NCI-H128 (cell line): Measurements from ENCODE around the gene ZNF778.

Experiments
- DNase-seq: peaks from one replicate; lab custom pipeline; 2025; ENCODE audit not compliant: unreplicated experiment; lab: John Stamatoyannopoulos, UW

ZNF778 gene

GRCh38 chr16:89217388-89218191, at the start of gene ZNF778:
TSS of gene ZNF778 (plus strand) at chr16:89217703. CDS start at chr16:89221128, 3,425 bp downstream.
- peak; percentile 15 for DNase-seq

GRCh38 chr16:89168381-89169189, 48.9 kb upstream of the ZNF778 start:
- DNase-seq, result no peak

- no peak for DNase-seq
Measured at GRCh38 chr16:89169778-89170177, 47.7 kb upstream of the ZNF778 start.

GRCh38 chr16:89170346-89171215, 46.9 kb upstream of the ZNF778 start:
- DNase-seq, result peak; percentile 30

GRCh38 chr16:89171216-89172170, 46.0 kb upstream of the ZNF778 start, which contains the start of gene CDH15:
TSS of gene CDH15 (plus strand) at chr16:89171748. CDS start at chr16:89171832, 84 bp downstream.
- DNase-seq, result peak; percentile 76

- DNase-seq, result no peak
Measured at GRCh38 chr16:89172171-89172527, 45.4 kb upstream of the ZNF778 start.

GRCh38 chr16:89172528-89173173, 44.9 kb upstream of the ZNF778 start:
- DNase-seq, result no peak

- DNase-seq, result no peak
Measured at GRCh38 chr16:89173174-89173921, 44.2 kb upstream of the ZNF778 start.

GRCh38 chr16:89174055-89174827, 43.3 kb upstream of the ZNF778 start:
- DNase-seq, result no peak

GRCh38 chr16:89174877-89175276, 42.6 kb upstream of the ZNF778 start:
- no peak for DNase-seq

GRCh38 chr16:89175280-89176146, 42.0 kb upstream of the ZNF778 start:
- no peak for DNase-seq

- no peak for DNase-seq
Measured at GRCh38 chr16:89176147-89176690, 41.3 kb upstream of the ZNF778 start.

- no peak for DNase-seq
Measured at GRCh38 chr16:89176717-89177116, 40.8 kb upstream of the ZNF778 start.

- DNase-seq, result no peak
Measured at GRCh38 chr16:89177501-89177900, 40.0 kb upstream of the ZNF778 start.

- no peak for DNase-seq
Measured at GRCh38 chr16:89178453-89179147, 38.9 kb upstream of the ZNF778 start.

- DNase-seq, result no peak
Measured at GRCh38 chr16:89179148-89179484, 38.4 kb upstream of the ZNF778 start.
